Fibroblast of villous mesenchyme (primary cell): ENCODE data around the gene FUOM. TPM values are rescaled to one million over a fixed set of nuclear protein-coding genes. Genes with fewer than 3 reads are reported as not detected.

Experiments
- DNase-seq: peaks from one replicate; pipeline ENCODE4 v3.0.0-alpha.2; 2010; ENCODE audit warnings: low read depth
- H3K4me3 ChIP-seq: 2 replicates; pipeline ENCODE4 v1.5.1; 2011; ENCODE audit warnings: low read depth, mild to moderate bottlenecking, low read length
- CTCF ChIP-seq: IDR thresholded peaks from 2 replicates; pipeline ENCODE4 v1.5.1; 2012; ENCODE audit warnings: low read depth, mild to moderate bottlenecking, low read length; ENCODE audit not compliant: insufficient read depth
- total RNA-seq: library from RNA; depleted of rRNA; stranded (reverse); fragments of >200 nt; gene quantifications from 2 replicates; pipeline ENCODE4 v1.2.3, GENCODE V29; 2012

The FUOM gene
- total RNA-seq, 1 donor, result 7.3 TPM

DNA sequence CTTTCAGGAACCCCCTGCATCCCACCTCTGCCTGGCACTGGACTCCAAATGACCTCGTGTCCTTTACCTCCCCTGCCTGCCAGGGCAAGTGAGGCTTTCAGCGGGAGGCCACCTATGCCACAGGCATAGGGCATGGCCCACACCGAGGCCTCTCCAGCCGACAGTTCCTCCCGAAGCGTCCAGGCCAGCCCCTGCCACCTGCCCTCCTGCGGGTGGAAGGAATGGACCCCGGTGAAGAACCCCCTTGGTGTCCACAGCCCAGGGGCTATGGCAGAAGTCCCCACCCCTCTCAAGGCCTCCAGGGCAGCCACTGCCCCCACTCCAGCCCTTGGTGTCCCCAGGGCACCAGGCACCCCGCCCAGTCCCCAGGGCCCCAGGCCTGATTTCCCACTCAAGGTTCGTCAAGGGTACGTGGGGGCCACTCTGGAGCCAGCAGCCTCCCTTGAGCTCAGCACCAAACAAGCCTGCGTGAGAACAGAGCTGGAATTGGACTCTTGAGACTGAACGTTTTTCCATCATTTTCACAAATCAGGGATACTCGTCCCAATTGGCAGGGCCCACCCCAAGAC is 3.1 kb downstream of the FUOM start:
- no peak for DNase-seq
- H3K4me3 ChIP-seq, result no peak overlapping the region
- TF ChIP-seq CTCF, result no peak

- H3K4me3 ChIP-seq, result no peak overlapping the region
These were observed 3.7 kb downstream of the FUOM start for GRCh38 chr10:133353988-133354605.

DNA sequence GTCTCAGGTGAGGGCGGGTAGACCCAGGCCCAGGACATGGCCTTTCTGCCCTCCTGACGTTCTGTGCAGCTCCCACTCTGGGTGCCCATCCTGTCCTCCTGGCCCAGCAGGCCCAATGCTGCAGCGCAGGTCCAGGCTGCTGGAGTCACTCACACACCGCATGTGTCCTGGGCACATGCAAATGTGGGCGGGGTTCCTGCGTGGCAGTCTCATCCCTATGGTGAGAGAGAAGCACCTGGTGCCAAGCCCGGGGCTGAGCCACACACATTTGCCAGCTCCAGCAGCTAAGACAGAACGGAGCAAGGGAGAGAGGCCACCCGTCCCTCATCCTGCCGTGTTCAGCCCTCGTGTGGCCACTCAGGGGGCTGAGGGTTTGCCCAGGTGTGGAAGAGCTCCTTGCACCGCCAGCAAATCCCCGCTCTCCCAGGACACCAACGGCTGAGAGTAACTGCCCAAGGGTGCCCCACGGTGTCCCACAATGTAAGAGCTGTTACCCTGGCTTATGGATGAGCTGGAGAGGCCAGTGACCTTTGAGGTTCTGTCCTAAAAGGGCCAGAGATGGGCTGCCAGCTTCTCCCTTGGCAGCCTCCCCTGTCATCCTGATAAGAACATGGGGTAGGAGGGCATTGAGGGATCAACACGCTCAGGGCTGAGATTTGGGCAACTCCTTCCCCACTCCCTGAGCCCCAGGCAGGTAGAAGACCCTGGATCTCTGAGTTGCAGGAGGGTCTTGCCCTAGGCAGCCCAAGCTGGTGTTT is 4.4 kb downstream of the FUOM start:
- DNase-seq, result no peak

More at GRCh38 chr10:133353988-133354605, 3.7 kb downstream of the FUOM start:
- TF ChIP-seq CTCF, result no peak
- no peak for DNase-seq

DNA sequence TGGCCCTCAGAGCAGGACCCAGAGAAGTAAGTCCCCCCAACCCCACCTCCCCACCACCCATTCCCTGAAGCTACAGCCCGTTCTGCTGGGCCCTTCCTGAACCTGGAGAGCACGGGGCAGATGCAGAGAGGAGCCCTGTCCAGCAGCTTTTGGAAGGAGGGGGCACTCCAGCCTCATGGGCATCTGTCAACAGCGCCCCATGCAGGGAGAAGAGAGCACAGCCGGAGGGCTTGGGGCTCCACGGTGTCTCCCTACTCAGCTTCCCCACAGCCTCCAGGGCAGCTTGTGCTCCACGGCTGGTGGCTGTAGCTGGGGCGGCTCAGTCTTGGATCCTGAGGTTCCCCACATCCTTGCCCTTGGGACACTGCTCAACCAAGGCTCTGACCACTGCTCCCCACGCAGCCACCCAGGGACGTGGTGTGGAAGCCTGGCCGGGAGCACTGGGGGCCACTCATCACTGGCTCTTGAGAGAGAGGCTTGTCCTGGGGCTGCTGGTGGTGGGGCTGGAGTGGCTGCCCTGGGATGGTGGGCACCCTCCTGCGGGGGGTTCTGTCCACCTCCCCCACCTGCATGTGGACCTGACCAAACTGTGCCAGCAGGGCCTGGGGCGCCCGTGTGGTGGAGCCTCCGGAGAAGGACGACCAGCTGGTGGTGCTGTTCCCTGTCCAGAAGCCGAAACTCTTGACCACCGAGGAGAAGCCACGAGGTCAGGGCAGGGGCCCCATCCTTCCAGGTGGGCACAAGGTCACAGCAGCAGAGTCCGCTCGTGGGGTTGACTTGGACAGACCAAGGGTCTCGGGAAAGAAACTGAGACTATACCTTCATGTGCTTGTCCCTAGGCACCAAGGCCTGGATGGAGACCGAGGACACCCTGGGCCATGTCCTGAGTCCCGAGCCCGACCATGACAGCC is 6.2 kb downstream of the FUOM start:
- no peak for DNase-seq
- no peak overlapping the region for H3K4me3 ChIP-seq
- TF ChIP-seq CTCF, result no peak

More for the DNA sequence above, 4.4 kb downstream of the FUOM start:
- no peak for TF ChIP-seq CTCF
- no peak overlapping the region for H3K4me3 ChIP-seq

GRCh38 chr10:133350950-133351329 is 6.9 kb downstream of the FUOM start:
- no peak overlapping the region for H3K4me3 ChIP-seq
- TF ChIP-seq CTCF, result no peak
- no peak for DNase-seq

- no peak for TF ChIP-seq CTCF
- no peak for DNase-seq
- H3K4me3 ChIP-seq, result no peak overlapping the region
These were observed 7.4 kb downstream of the FUOM start for GRCh38 chr10:133350283-133350949.
